Lower leg skin (tissue), 4 donors: ENCODE results near the gene UQCC2. TPM values are rescaled to one million over a fixed set of nuclear protein-coding genes. Genes with fewer than 3 reads are reported as not detected.

Experiments used
- DNase-seq, 2 donors: peaks; one replicate each; pipeline ENCODE4 v3.0.0-alpha.2; 2019; ENCODE audit warnings: low spot score in 2 of 2
- H3K4me3 ChIP-seq: fragments of 200-600 bp; sonication (generic); 2 replicates; pipeline ENCODE4 v1.5.1; 2017; ENCODE audit warnings: mild to moderate bottlenecking, low read depth; ENCODE audit not compliant: poor library complexity, severe bottlenecking
- POLR2A ChIP-seq, 2 donors: fragments of 450-650 bp; IDR thresholded peaks; one replicate each; pipeline ENCODE4 v1.6.1; 2016 to 2017; ENCODE audit warnings: antibody characterized with exemption in 2 of 2, mild to moderate bottlenecking in 1 of 2, moderate library complexity in 1 of 2
- WGBS, 2 donors: methylation state at CpG; one replicate each; pipeline ENCODE4 v1.1.5; 2018; 5-methylcytosine and 5-hydroxymethylcytosine counted together
- intact Hi-C: fragments of 100-400 bp; cut with DNase I; formaldehyde crosslinking; loops from one replicate; pipeline ENCODE4 v1.15.0; 2023; ENCODE audit warnings: low total_unique reads
- total RNA-seq, 4 donors: library from RNA; depleted of rRNA; stranded (reverse); fragments of >200 nt; gene quantifications; one replicate each; pipeline ENCODE4 v1.1.0, GENCODE V29; 2016
- TF ChIP-seq, protein P1 (sequence below), 3 donors: fragments of 450-650 bp; IDR thresholded peaks; one replicate each; pipeline ENCODE4 v1.5.1; 2016; ENCODE audit warnings: antibody characterized with exemption in 3 of 3, mild to moderate bottlenecking in 3 of 3, moderate library complexity in 2 of 3

UQCC2 gene
- total RNA-seq, 4 donors from 2014 or later, result 8.5 to 20.4 (median 10.2) TPM

DNA sequence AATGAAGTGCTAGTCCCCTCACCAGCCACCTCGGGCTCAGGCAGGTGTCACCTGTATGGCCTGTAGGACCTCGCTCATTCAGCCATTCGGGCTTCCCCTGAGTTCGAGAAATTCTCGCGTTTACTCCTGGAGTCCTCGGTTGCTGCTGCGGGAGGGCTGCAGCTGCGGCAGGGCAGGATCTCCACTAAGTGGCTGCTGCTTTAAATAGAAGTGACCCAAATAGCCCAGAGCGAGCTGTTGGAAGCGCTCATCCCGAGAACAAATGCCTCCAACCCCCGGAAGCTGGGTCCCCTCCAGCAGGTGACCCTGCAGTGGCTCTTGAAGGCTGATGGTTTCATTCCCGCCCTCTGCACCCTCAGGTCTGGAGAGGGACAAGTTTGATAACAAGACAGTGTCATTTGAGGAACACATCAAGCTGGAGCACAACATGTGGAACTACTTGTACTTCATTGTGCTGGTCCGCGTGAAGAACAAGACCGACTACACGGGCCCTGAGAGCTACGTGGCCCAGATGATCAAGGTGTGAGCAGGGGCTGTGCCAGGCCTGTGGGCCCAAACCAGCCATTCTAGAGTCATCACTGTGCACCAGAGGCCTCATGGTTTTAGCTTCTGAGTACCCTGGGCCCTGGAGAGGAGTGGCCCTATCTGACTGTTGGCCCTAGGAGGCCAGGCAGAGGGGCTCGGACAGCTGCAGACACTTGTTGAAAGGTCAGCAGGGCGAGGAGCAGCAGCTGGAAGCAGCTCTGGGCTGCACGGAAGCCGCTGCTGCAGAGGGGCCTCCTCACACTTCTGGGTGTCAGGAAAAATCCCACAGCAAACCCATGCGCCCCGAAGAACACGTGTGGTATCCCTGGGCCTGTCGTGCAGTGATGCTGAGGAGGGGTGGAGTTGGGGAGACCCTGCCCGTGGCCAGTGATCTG is 18.1 kb downstream of the UQCC2 start:
- DNase-seq, result no peak
- intact Hi-C loops, result no loop called here
- WGBS, 2 donors, result 71 to 78% methylated on average over 24 to 28 of the region's 28 CpGs
- H3K4me3 ChIP-seq, result no peak overlapping the region
- no peak for TF ChIP-seq POLR2A (IDR thresholded peaks at IDR 0.05)
- TF ChIP-seq, protein P1, sequence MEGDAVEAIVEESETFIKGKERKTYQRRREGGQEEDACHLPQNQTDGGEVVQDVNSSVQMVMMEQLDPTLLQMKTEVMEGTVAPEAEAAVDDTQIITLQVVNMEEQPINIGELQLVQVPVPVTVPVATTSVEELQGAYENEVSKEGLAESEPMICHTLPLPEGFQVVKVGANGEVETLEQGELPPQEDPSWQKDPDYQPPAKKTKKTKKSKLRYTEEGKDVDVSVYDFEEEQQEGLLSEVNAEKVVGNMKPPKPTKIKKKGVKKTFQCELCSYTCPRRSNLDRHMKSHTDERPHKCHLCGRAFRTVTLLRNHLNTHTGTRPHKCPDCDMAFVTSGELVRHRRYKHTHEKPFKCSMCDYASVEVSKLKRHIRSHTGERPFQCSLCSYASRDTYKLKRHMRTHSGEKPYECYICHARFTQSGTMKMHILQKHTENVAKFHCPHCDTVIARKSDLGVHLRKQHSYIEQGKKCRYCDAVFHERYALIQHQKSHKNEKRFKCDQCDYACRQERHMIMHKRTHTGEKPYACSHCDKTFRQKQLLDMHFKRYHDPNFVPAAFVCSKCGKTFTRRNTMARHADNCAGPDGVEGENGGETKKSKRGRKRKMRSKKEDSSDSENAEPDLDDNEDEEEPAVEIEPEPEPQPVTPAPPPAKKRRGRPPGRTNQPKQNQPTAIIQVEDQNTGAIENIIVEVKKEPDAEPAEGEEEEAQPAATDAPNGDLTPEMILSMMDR (IDR thresholded peaks at IDR 0.05), result no peak

DNA sequence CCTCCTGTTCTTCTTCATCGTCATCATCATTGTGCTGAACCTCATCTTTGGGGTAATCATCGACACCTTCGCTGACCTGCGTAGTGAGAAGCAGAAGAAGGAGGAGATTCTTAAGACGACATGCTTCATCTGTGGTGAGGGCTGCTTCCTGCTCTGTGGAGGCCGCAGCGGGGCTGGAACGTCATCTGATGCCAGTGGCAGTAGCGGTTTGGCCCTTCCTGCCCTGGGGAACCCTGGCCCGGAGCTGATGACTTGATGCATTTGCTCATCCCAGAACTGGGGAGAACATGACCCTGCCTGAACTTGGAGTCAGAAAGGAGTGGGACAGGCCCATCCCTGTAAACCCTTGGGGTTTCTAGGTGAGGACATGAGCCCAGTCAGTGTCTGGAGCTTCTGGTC is 18.7 kb downstream of the UQCC2 start:
- DNase-seq, result no peak
- TF ChIP-seq POLR2A (IDR thresholded peaks at IDR 0.05), result no peak
- TF ChIP-seq, protein P1 (IDR thresholded peaks at IDR 0.05), result no peak
- intact Hi-C loops, result no loop called here
- H3K4me3 ChIP-seq, result no peak overlapping the region
- WGBS, 2 donors, result 65 to 73% methylated on average over 10 of the region's 10 CpGs

DNA sequence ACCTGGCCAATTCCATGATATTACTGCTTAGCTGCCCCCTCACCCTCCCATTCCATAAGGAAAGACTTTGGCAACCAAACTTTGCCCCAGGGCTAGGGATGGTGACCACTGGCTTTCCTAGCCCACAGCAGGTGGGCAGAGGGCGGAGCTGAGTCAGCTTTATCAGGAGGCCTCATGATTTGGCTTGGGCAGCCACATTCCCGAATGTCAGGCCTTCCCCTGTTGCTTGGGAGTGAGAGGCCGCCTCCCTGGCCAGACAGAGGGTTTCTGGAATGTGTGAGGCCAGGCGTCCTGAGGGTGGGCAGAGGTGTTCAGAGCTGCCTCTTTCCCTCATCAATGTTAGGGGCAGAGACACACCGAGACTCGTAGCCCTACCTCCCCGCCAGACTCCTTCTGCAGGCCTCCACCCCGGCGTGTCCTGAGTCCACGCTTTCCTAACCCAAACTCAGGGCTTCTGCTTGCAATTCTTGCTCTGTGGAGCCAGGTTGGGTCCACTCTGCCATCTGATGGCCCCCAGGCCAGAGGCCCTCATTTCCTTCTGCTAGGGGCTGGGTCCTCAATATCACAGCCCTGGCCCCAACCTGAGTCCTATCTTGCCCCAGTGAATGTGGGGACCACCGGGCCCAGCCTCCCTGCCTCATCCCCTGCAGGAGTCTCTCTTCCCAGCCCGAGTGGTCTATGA is 19.3 kb downstream of the UQCC2 start:
- TF ChIP-seq, protein P1 (IDR thresholded peaks at IDR 0.05), result no peak
- WGBS, 2 donors, result 84 to 88% methylated on average over 12 of the region's 12 CpGs
- no peak overlapping the region for H3K4me3 ChIP-seq
- intact Hi-C loops, result no loop called here
- no peak for DNase-seq

DNA sequence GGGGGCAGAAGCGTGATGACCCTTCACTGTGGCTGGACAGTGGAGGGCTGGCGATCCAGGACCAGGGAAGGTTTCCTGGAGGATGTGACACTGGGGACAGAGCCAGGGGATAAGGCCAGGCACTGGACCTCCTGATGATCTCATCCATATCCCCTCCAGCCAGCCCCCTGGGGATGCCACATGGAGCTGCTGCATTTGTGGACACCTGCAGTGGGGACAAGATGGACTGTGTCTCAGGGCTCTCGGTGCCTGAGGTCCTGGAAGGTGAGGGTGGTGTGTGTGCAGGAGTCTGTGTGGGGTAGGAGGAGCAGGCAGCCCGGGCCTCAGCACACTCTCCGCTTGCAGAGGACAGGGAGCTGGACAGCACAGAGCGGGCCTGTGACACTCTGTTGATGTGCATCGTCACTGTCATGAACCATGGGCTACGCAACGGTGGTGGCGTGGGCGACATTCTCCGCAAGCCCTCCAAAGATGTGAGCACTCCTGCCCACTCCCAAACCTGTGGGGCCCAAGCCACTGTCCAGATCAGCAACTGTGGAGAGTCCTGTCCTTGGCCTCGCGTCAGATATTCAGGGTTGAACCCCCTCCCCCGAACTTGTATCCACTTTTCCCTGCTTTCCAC is 19.9 kb downstream of the UQCC2 start:
- no peak overlapping the region for H3K4me3 ChIP-seq
- no peak for TF ChIP-seq POLR2A (IDR thresholded peaks at IDR 0.05)
- TF ChIP-seq, protein P1 (IDR thresholded peaks at IDR 0.05), result no peak
- no peak for DNase-seq
- WGBS, 2 donors, result 89 to 91% methylated on average over 14 to 15 of the region's 15 CpGs
- intact Hi-C loops, result no loop called here

DNA sequence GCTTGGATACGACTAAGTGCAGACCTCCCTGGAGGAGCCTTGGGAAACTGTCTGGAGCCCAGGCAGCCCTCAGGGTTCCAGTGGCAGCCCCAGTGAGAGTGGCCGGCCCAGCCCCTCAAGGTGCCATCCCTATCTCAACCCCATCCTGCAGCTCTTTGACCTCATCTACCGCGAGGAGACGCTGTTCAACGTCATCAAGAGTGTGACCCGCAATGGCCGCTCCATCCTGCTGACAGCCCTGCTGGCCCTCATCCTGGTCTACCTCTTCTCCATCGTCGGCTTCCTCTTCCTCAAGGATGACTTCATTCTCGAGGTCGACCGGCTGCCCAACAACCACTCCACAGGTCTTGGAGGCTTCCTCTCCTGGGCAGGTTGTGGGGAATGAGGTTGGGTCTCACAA is 20.7 kb downstream of the UQCC2 start:
- 86 to 88% methylated on average over 13 of the region's 13 CpGs for WGBS, 2 donors
- no peak overlapping the region for H3K4me3 ChIP-seq
- TF ChIP-seq POLR2A (IDR thresholded peaks at IDR 0.05), result no peak
- TF ChIP-seq, protein P1 (IDR thresholded peaks at IDR 0.05), result no peak
- no peak for DNase-seq
- intact Hi-C loops, result no loop called here
